ENCODE results near the gene NDUFS8.
A peak's percentile ranks its signal among the peaks of the same experiment; 100 is the strongest.

The NDUFS8 gene

GRCh38 chr11:68003846-68004550 is 26.5 kb upstream of the NDUFS8 start, which contains the start of gene UNC93B1:
Gene UNC93B1, minus strand, starts transcription at chr11:68004097. Its CDS starts 54 bp downstream, at chr11:68004043.
- DNase-seq (ENCODE audit: low spot score) = peak; percentile 88

DNA sequence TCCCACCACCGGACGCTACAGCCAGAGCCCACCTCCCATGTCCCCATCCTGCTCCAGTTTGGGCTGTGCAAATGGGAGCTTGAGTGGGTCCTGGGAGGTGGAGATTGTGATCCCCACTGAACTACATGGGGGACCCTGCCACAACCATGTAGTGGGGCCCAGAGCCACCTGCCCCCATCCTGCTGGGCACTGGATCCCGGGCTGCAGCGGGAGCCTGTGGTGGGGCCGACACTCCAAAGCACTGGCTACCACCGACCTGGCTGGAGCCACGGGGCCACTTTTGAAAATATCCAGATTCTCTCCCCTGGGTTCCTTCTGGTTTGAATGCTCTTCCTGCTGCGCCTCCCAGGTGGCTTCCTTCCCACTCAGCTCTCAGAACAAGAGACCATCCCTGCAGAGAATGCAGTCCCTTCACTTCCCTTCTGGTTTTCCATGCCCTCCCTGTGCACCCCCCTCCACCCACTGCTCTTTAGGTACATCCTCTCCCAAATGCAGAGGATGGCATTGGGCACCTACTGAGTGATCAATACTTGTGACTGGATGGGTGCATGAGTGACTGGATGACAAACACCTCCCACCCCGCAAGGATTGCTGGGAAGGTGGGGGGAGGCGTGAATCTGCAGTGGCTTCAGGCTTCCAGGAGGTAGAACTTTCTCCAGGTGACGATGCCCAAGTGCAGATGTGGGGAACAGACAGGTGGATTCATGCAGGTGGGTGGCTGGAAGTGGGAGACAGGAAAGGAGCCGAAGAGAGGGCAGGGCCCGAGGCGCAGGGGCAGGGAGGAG is 25.7 kb upstream of the NDUFS8 start:
- DNase-seq (ENCODE audit: low spot score) = no peak

GRCh38 chr11:68006606-68007166 is 23.8 kb upstream of the NDUFS8 start:
- DNase-seq (ENCODE audit: low spot score) = no peak

GRCh38 chr11:68007498-68008380 is 22.7 kb upstream of the NDUFS8 start:
- no peak for DNase-seq (ENCODE audit: low spot score)

DNA sequence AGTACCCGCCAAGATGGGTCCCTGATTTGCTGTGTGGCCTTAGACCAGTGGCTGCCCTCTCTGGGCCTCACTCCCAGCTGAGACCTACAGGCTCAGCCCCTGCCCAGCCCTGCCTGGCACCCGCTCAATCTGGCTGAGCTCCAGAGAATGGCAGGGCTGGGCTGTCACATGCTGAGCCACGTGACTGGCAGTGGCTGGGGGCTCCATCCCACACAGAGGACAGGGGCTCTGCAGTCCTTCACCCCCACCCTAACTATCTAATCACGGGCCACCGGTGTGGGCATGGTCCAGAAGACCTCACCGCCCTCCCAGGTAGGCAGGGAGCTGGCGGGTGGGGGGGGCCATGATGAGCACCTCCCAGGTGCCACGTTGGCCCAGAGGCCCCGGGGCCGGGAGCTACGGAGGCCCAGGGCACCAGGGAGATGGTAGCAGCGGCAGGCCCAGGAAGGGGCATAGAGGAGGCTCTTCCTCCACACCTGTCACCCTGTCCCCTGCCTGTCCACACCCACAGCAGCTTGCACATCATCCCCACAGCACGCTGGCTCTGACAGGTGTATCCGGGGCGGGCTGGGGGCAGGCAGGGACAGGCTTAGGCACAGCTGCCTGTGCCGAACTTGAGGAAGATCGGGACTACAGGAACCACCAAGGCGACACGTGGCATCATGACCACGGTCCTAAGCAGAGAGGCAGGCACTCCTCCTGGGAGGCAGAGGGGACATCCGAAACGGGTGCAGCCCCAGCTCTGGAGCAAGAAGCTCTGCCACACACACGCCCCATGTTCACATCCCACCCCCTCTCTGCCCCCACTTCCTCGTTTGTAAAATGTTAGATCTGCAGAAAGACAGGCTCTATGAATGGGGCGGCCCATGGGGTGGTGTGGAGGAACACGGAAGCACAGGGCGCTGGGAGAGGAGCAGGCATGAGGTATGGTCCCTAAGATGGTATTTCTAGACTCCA is 21.8 kb upstream of the NDUFS8 start:
- no peak for DNase-seq (ENCODE audit: low spot score)

DNA sequence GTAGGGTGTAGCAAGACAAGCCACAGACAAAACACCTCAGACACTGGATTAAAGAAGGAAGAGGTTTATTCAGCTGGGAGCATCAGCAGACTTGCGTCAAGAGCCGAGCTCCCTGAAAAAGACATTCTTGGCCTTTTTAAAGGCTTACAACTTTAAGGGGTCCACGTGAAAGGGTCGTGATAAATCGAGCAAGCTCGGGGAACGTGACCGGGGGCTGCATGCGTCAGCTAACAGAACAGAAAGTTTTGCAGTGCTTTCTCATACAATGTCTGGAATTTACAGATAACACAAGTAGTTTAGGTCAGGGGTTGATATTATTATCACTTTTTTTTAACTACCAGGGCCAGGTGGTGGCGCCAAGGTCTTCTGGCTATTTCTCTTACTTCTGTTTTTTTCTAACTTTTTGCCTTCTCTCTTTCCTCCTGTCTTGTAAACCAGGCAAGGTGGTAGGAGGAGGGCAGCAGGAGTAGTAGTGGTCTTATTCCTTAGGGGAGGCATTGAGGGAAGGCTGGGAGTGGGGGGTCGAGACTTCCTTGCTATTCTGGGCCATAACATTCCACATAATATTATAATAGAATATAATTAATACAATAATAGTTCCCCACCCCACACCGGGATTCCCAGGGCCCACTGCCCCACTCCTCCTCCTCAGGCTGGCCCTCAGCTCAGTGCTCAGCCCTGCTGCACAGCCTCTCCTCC is 20.9 kb upstream of the NDUFS8 start:
- DNase-seq (ENCODE audit: low spot score) = peak; percentile 51

- peak; percentile 87 for DNase-seq (ENCODE audit: low spot score)
These were observed 20.1 kb upstream of the NDUFS8 start, which contains the start of gene ALDH3B1 for GRCh38 chr11:68010090-68011041. Gene ALDH3B1, plus strand, starts transcription at chr11:68010327. Its CDS starts 4,971 bp downstream, at chr11:68015298.

- no peak for DNase-seq (ENCODE audit: low spot score)
These were observed 19.2 kb upstream of the NDUFS8 start for GRCh38 chr11:68011051-68011943.

GRCh38 chr11:68012044-68012842 is 18.2 kb upstream of the NDUFS8 start:
- DNase-seq (ENCODE audit: low spot score) = no peak

- peak; percentile 98 for DNase-seq (ENCODE audit: low spot score)
These were observed 17.5 kb upstream of the NDUFS8 start for GRCh38 chr11:68012843-68013610.

GRCh38 chr11:68013611-68014156 is 16.8 kb upstream of the NDUFS8 start:
- DNase-seq (ENCODE audit: low spot score) = no peak

- peak; percentile 91 for DNase-seq (ENCODE audit: low spot score)
These were observed 16.1 kb upstream of the NDUFS8 start for GRCh38 chr11:68014157-68014946.

DNA sequence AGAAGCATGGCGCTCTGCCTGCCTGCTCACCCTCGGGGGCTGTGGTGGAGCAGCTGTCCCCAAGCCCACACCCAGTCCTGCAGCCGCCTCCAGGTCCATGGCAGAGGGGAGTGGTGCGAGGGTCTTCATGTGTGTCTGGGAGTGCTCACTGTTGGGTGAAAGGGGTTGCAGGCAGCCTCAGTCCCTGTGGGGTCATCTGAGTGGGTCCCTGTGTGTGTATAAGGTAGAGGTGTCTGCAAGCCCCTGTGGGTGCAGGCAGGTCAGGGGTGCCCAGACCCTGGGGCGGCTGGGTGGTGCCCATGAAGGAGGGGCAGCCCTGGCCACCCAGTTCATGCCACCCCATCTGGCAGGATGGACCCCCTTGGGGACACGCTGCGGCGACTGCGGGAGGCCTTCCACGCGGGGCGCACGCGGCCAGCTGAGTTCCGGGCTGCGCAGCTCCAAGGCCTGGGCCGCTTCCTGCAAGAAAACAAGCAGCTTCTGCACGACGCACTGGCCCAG is 15.5 kb upstream of the NDUFS8 start:
- DNase-seq (ENCODE audit: low spot score) = no peak

- DNase-seq (ENCODE audit: low spot score) = no peak
These were observed 15.0 kb upstream of the NDUFS8 start for GRCh38 chr11:68015467-68015866.
